HepG2 (cell line): ENCODE measurements around the gene PEPD. TPM values are rescaled to one million over a fixed set of nuclear protein-coding genes. Genes with fewer than 3 reads are reported as not detected.

Source experiments
- ARID4A ChIP-seq: sonication (generic); formaldehyde crosslinking; IDR thresholded peaks from 2 replicates; pipeline ENCODE4 v1.5.0; 2020; ENCODE audit warnings: mild to moderate bottlenecking, missing genetic modification reagents, borderline replicate concordance
- BRD4 ChIP-seq: sonication (generic); formaldehyde crosslinking; IDR thresholded peaks from 2 replicates; pipeline ENCODE4 v1.4.0; 2020; ENCODE audit warnings: missing genetic modification reagents
- FOXK1 ChIP-seq: sonication (generic); formaldehyde crosslinking; IDR thresholded peaks from 2 replicates; pipeline ENCODE4 v1.4.0; 2020; ENCODE audit warnings: low read depth, missing genetic modification reagents, borderline replicate concordance
- MED13 ChIP-seq: sonication (generic); formaldehyde crosslinking; IDR thresholded peaks from 2 replicates; pipeline ENCODE4 v1.5.0; 2020; ENCODE audit warnings: missing genetic modification reagents
- MEIS1 ChIP-seq: sonication (generic); formaldehyde crosslinking; IDR thresholded peaks from 2 replicates; pipeline ENCODE4 v1.9.0; 2021; ENCODE audit warnings: mild to moderate bottlenecking, missing genetic modification reagents, moderate library complexity, borderline replicate concordance
- SNAPC4 ChIP-seq: sonication (generic); formaldehyde crosslinking; IDR thresholded peaks from 2 replicates; pipeline ENCODE4 v1.4.0; 2020; ENCODE audit warnings: mild to moderate bottlenecking, missing genetic modification reagents
- SRSF4 ChIP-seq: fragments of 200-400 bp; formaldehyde crosslinking; IDR thresholded peaks from one replicate; pipeline ENCODE4 v1.6.1; 2018; ENCODE audit warnings: mild to moderate bottlenecking, low read depth, low read length, moderate library complexity; ENCODE audit not compliant: poor library complexity, severe bottlenecking
- WIZ ChIP-seq: sonication (generic); formaldehyde crosslinking; IDR thresholded peaks from 2 replicates; pipeline ENCODE4 v1.5.1; 2020; ENCODE audit warnings: mild to moderate bottlenecking, missing genetic modification reagents
- ZNF563 ChIP-seq: sonication (generic); formaldehyde crosslinking; IDR thresholded peaks from 2 replicates; pipeline ENCODE4 v1.8.0; 2022; ENCODE audit warnings: mild to moderate bottlenecking, moderate library complexity, missing genetic modification reagents
- polyA plus RNA-seq, 8 experiments: library from polyadenylated mRNA; depleted of rRNA in 3 of 8; stranded (reverse) in 7 of 8; unstranded in 1 of 8; fragments of >200 nt; fragmentation: Illumina TruSeq in 4 of 8; extraction: Trizol in 4 of 8; gene quantifications; 2 replicates each; pipeline versions ENCODE4 v1.2.1 to v1.2.3, GENCODE V29; 2011 to 2016; ENCODE audit warnings: low read depth in 4 of 8, missing spikeins in 1 of 8, mixed read lengths in 1 of 8; ENCODE audit not compliant: insufficient read depth in 1 of 8
- total RNA-seq, 5 experiments: library from RNA; depleted of rRNA; stranded (reverse); fragments of >200 nt; fragmentation: Illumina TruSeq; extraction: Trizol; gene quantifications; 2 replicates each; pipeline ENCODE4 v1.2.3, GENCODE V29; 2016; ENCODE audit warnings: low read depth in 1 of 5

The PEPD gene
- total and polyA plus RNA-seq, 2 of the 13 experiments (the other 11 are each of a cell fraction or from before 2014, with no cell fraction given), result 60.7 to 75.1 TPM

- TF ChIP-seq ZNF563 (CRISPR knock-in tag), result peak; percentile 86
- TF ChIP-seq SNAPC4 (CRISPR knock-in tag), result no peak
- 0 out of 2 replicates have a peak, but pooled peaks have one; percentile 43 for TF ChIP-seq BRD4 (CRISPR knock-in tag)
- no peak for TF ChIP-seq SRSF4
- TF ChIP-seq FOXK1 (CRISPR knock-in tag), result 0 out of 2 replicates have a peak, but pooled peaks have one; percentile 24
- TF ChIP-seq ARID4A (CRISPR knock-in tag), result peak; percentile 96
- TF ChIP-seq WIZ (CRISPR knock-in tag), result peak; percentile 56; the same call in 1 of the 2 replicates
- TF ChIP-seq MEIS1 (CRISPR knock-in tag), result 0 out of 2 replicates have a peak, but pooled peaks have one; percentile 55
- no peak for TF ChIP-seq MED13
Observed at GRCh38 chr19:33521480-33522370, at the start of gene PEPD (continued).
